GM21723 (cell line): ENCODE measurements around the gene NUTF2.
"Not testable (repeated sequence)": the region's sequence is repeated elsewhere in the genome, so short reads cannot be mapped to it uniquely, and the experiment has no call there.

Experiments used
- ATAC-seq: cut with Tn5 transposase; IDR thresholded peaks from one replicate; pipeline ENCODE4 v1.9.1; 2021; ENCODE audit warnings: mild to moderate bottlenecking, moderate library complexity; ENCODE audit not compliant: unreplicated experiment

Gene NUTF2

GRCh38 chr16:67883146-67883871 lies 36.6 kb downstream of the NUTF2 start:
- ATAC-seq: no peak

DNA sequence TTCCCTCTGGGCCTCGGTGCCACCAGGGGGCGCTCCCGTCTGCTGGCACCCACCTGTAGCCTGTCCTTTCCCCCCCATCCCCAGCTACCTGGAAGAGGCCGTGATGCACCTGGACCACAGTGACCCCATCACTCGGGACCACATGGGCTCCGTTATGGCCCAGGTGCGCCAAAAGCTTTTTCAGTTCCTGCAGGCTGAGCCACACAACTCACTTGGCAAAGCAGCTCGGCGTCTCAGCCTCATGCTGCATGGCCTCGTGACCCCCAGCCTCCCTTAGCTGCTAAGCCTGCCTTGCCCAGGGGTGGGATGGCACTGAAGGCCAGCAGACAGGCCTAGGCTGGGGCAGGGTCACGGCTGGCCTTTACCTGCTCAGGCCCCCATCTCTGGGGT lies 37.1 kb downstream of the NUTF2 start:
- no peak for ATAC-seq

DNA sequence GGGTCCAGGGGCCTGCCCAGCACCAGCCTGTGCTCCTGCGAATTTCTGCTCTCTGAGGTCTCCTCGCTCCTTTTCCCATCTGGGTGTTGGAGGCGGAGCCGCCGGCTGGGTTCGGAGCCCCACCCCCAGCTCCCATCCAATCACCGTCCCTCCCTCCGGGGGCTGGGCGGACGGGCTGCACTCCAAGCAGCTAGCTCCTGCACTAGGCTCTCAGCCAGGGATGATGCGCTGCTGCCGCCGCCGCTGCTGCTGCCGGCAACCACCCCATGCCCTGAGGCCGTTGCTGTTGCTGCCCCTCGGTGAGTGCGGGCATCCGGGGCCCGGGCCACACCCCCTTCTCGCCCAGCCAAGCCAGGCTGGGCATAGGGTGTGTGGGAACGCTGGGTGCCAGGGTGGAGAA lies 38.0 kb downstream of the NUTF2 start, which contains the start of gene NRN1L:
NRN1L (plus strand) TSS at position 202 of the 400 bp plus-strand sequence; CDS start at position 221, 19 bp downstream.
- ATAC-seq: no peak

DNA sequence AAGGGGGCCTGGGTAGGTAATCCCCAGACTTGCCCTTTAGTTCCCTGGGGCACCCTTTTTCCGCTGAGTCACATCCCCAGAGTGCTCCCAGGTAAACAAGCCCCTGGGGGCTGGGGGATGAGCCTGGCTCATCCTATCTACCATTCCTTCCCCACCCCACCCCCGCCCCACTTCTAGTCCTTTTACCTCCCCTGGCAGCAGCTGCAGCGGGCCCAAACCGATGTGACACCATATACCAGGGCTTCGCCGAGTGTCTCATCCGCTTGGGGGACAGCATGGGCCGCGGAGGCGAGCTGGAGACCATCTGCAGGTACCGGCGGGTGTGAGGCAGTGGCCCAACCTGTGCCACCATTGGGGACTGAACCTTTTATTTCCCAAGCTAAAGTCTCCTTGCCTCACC lies 38.8 kb downstream of the NUTF2 start:
- no peak for ATAC-seq

- ATAC-seq: no peak
Measured at GRCh38 chr16:67885976-67886375, 39.2 kb downstream of the NUTF2 start.

DNA sequence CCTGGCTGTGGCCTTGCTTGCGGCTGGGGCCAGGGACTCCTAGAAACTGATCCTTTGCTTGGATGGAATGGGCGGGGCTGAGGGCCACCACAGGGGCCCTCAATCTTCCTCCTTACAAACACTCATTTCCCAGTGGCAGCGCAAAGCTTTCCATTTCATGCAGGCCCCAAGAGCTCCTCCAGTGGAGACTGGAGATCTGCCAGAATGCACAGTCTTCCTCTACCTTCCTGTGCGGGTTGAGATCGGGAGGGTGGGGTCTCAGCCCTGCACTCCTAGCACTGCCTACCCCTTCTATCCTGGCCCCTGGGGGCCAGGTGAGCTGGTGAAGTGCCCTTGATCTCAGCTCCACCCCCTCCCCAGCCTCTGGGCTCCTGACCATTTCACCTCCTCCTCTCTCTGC lies 39.7 kb downstream of the NUTF2 start:
- ATAC-seq: no peak

DNA sequence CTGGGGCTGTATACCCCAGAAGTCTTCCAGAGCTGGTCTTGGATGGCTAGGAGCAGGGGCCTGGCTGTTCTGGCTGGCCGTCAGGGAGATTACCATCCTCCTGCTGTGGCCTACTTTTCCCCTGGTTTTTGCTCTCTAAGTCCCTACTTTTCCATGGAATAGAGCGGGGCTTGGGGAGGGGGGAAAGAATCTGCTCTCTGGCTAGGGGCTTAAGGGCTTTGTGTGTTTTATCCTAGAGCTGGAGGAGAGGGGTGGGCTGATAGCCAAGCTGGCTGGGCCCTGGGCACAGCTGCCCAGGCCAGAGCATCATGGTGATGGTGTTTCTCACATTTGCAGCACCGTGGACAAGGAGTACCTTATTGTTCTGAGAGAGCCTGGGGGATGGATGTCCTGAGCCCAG lies 41.6 kb downstream of the NUTF2 start:
- ATAC-seq: no peak

- no peak for ATAC-seq
Measured at GRCh38 chr16:67892375-67892774, 45.6 kb downstream of the NUTF2 start.

DNA sequence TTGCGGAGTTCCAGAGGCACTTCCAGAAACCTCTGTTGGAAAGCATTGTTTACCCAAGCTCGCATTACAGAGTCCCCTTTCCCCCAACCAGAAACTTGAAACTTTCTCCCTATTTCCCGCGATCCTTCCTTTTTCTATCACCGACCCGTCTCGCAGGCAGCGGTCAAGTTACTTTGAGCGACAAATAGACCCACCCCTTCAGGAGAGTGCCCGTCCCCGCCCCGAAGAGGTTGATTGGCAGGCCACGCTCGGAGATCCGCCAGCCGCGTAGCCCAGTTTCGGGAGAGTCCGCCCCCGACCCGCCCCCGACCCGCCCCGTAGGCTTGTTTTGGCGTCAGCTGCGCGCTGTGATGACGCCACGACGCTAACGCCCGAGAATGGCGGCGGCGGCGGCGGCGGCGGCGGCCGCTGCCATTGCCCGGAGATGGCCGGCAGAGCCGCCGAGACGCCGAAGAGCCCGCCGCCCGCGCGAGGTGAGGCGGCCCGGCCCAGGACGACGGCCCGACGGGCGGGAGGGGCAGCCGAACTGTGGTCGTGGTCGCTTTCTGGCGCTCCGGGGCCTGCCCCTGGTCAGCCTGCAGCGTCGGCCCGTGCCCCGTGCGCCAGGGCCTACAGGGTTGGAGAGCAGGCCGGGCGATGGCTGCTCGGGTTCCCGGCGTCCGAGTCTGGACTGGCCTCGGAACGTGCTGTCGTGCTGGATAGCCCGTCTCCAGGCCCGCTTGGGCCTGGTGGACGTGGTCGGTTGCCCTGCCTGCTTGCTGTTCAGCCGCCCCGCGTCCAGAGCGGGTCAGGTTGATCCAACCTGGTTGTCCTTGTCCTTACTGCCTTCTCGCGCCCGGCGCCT lies 46.4 kb downstream of the NUTF2 start, which contains the start of gene PSKH1:
PSKH1 (plus strand) TSS at position 356 of the 844 bp plus-strand sequence. CDS start 15,496 bp downstream, outside the sequence.
- peak; percentile 77 for ATAC-seq

GRCh38 chr16:67893743-67894399 lies 47.1 kb downstream of the NUTF2 start:
- ATAC-seq: peak; percentile 7

DNA sequence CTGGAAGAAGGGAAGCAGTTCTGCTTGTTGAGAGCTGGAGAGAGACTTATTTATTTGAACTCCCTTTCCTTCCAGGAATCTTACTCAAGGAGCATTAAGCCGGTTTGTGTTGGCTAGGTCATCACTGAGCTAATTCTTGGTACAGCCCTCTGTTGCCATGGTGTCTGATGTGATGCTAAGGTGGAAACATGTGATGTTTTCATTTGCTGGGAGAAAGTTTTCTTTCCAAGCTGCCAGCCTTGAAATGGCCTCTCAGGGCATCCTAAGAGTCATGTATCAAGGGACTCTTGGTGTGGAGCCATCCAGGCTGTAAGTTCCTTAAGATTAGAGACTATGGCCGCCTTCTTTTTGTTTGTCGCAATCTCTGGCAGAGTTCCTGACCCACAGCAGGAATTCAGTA lies 50.5 kb downstream of the NUTF2 start:
- ATAC-seq: no peak

GRCh38 chr16:67901734-67902133 lies 55.0 kb downstream of the NUTF2 start:
- ATAC-seq: no peak

- ATAC-seq: no peak
Measured at GRCh38 chr16:67902831-67903230, 56.1 kb downstream of the NUTF2 start.

- ATAC-seq: no peak
Measured at GRCh38 chr16:67907397-67908180, 60.9 kb downstream of the NUTF2 start.

DNA sequence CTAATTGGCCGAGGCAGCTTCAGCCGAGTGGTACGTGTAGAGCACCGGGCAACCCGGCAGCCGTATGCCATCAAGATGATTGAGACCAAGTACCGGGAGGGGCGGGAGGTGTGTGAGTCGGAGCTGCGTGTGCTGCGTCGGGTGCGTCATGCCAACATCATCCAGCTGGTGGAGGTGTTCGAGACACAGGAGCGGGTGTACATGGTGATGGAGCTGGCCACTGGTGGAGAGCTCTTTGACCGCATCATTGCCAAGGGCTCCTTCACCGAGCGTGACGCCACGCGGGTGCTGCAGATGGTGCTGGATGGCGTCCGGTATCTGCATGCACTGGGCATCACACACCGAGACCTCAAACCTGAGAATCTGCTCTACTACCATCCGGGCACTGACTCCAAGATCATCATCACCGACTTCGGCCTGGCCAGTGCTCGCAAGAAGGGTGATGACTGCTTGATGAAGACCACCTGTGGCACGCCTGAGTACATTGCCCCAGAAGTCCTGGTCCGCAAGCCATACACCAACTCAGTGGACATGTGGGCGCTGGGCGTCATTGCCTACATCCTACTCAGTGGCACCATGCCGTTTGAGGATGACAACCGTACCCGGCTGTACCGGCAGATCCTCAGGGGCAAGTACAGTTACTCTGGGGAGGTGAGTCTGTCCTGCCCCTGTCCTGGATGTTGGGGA lies 62.5 kb downstream of the NUTF2 start:
- ATAC-seq: no peak

GRCh38 chr16:67910158-67910557 lies 63.4 kb downstream of the NUTF2 start:
- peak; percentile 57 for ATAC-seq

DNA sequence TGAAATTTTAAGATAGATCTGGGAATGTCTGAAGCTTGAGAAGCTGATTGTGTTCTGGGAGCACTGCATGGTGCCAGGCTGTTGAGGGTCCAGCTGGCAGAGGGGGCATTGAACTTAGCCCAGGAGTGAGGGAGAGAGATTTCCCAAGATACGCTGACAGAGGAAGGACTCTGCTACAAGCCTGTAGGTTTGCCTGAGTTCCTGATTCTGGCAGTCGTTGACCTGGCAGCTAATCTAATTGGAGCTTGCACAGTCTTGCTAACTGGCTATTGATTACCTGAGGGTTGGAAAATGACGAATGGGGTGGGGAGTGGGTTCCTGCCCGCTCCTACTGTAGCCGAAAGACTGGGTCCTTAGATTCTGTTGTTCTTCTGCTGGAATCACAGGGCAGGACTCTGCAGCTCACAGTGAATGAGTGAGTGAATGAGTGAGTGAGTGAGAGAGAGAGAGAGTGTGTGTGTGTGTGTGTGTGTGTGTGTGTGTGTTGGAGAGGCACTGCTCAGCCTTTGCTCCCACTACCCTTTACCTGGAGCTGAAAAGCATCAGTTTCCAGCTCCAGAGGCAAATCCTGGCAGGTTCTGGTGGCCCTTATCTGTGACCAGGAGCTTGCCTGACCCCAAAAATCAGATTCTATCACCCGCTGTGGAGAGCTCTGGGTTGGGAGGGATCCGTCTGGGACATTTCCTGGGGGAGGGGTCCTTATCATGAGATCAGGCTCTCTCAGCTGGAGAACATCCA lies 68.2 kb downstream of the NUTF2 start:
- ATAC-seq: no peak

DNA sequence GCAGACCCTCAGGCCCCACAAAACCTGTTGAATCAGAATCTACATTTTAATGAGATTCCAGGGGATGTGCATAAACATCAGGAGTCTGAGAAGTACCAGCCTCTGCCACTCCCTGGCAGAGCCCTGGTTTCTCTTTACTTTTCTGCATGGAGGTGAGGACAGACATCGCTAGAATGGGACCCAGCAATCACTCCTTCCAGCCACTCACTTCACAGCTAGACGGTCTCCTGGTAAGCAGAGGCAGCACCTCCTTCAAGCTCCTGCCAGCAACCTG lies 68.7 kb downstream of the NUTF2 start:
- not testable (repeated sequence) for ATAC-seq

GRCh38 chr16:67915831-67916723 lies 69.3 kb downstream of the NUTF2 start:
- ATAC-seq: no peak
